ENCODE data around the gene DNAJB8. TPM values are rescaled to one million over a fixed set of nuclear protein-coding genes. Genes with fewer than 3 reads are reported as not detected.
A peak's percentile ranks its signal among the peaks of the same experiment; 100 is the strongest.

The DNAJB8 gene
- total and polyA plus RNA-seq, 9 of the 15 experiments (the other 6 are each of a cell fraction or from before 2014, with no cell fraction given): not detected

DNA sequence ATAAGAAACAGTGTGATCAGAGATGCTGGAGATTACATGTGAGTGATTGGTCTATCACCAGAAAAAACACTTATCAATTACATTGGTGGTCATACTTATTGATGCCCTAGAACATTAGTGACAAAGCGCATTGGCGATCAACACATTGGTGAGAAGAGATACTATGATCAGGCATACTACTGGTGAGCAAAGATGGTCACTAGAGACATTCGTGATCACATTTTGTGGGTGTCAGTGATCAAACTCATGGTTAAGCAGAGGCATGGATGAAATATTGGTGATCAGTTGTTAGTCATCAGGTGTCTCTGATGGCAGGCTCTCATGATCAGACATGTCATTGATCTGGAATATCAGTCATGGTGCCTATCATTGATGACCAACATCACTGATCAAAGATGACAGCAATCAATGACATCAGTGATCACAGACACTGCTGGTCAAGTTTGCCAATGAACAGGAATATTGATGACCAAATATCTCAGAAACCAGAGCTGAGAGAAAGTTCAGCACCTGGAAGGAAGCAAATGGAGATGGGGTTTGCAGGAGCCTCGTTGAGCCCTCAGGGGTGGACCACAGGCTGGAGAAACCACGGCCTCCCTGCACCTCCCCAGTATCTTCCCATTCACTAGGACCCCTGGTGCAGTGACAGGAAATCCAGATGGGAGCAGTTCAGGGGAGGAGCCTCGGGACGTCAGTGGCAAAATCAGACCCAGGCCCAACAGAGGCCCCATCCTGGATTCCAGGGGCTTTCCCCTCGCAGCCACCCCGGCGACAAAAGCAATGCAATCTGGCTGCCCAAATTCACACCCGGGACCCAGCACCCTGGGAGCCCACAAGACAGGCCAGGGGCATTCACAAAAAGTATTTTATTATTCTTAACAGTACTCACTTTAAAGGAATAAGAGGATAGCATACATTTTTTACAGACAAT is 12.2 kb upstream of the DNAJB8 start:
- H3K4me2 ChIP-seq (ENCODE audit: insufficient read depth, low read length): no peak overlapping the region
- H3K27me3 ChIP-seq (ENCODE audit: control insufficient read depth in 2 of 2, insufficient read depth in 2 of 2, low read length in 2 of 2): no peaks in the 10 kb centered on the region
- H3K36me3 ChIP-seq (ENCODE audit: control insufficient read depth, insufficient read depth, low read length): peaks cover 54% of the 10 kb centered on the region
- peaks cover 17 to 34% of the 10 kb centered on the region in 2 experiments; a peak in 3 of 5 replicates for H3K4me1 ChIP-seq (replicated peaks in 1 of 2; ENCODE audit: control insufficient read depth in 2 of 2, insufficient read depth in 2 of 2, low read length in 2 of 2)
- 56% methylated on average over 9 of the region's 11 CpGs for WGBS (ENCODE audit: insufficient coverage, low coverage, missing lambda C conversion rate)
- H3K9me1 ChIP-seq (ENCODE audit: control insufficient read depth, insufficient read depth, low read length): no peaks in the 10 kb centered on the region
- no peaks in the 10 kb centered on the region for H3K9me3 ChIP-seq (replicated peaks; ENCODE audit: control insufficient read depth, insufficient read depth, low read depth, low read length)
- peak; percentile 64 for FAIRE-seq
- H3K9ac ChIP-seq (ENCODE audit: insufficient read depth in 1 of 2, low read depth in 2 of 2, low read length in 2 of 2): no peak overlapping the region
- intact Hi-C loops (cut with micrococcal nuclease): no loop called here
- POLR2A ChIA-PET: interaction anchor here (1.6 to 2.6 kb wide), 2 partner anchors 11 to 15 kb away, joined by 4 to 20 read pairs; no protein-coding TSS in a partner anchor
- no peak; the same call in 2 of the 3 replicates for ATAC-seq
- DNase-seq (ENCODE audit: extremely low read depth in 1 of 4, low spot score in 3 of 4): peak in 1 of 4 experiments; percentile 27
- in situ Hi-C loops (cut with MboI): no loop called here
- no peak overlapping the region for H3K4me3 ChIP-seq
- no peak overlapping the region for H2AFZ ChIP-seq (ENCODE audit: low read depth, low read length)
- CTCF ChIA-PET (ENCODE audit: low intra/inter-chr PET ratio): no interaction called here
- no peak overlapping the region for H3K27ac ChIP-seq (ENCODE audit: extremely low read depth, low read depth, low read length)
- H3K79me2 ChIP-seq (ENCODE audit: control insufficient read depth, insufficient read depth, low read length): peaks cover 38% of the 10 kb centered on the region
- BruUV-seq (replicated peaks): no TSS peak
- peaks cover 16% of the 10 kb centered on the region for H4K20me1 ChIP-seq (replicated peaks; ENCODE audit: control insufficient read depth, insufficient read depth, low read length)
- TF ChIP-seq RFX7 (CRISPR knock-in tag; IDR thresholded peaks at IDR 0.05) (0 out of 2 replicates have a peak, but pooled peaks have one; percentile 2), GTF2F1 (IDR thresholded peaks at IDR 0.05; ENCODE audit: low read depth, low read length) (no peak), POLR2G (IDR thresholded peaks at IDR 0.05; ENCODE audit: low read depth, low read length) (peak; percentile 75), RBFOX2 (IDR thresholded peaks at IDR 0.05; ENCODE audit: low read depth, low read length) (peak; percentile 76), ILF3 (IDR thresholded peaks at IDR 0.05; ENCODE audit: borderline replicate concordance) (0 out of 2 replicates have a peak, but pooled peaks have one; percentile 34), POLR2AphosphoS2 (IDR thresholded peaks at IDR 0.05; ENCODE audit: low read length) (peak; percentile 96), MBD2 (IDR thresholded peaks at IDR 0.05; ENCODE audit: borderline replicate concordance, low read depth) (peak; percentile 55; the same call in 1 of the 2 replicates), ZKSCAN3 (CRISPR knock-in tag; IDR thresholded peaks at IDR 0.05) (no peak), ERF (CRISPR knock-in tag; IDR thresholded peaks at IDR 0.05) (0 out of 2 replicates have a peak, but pooled peaks have one; percentile 30), TCF7L2 (IDR thresholded peaks at IDR 0.05; ENCODE audit: low read depth, low read length) (no peak), ZNF717 (CRISPR knock-in tag; IDR thresholded peaks at IDR 0.05) (0 out of 2 replicates have a peak, but pooled peaks have one; percentile 26), NCOR1 (IDR thresholded peaks at IDR 0.05) (peak; percentile 28; the same call in 1 of the 2 replicates), HNRNPH1 (optimal IDR thresholded peaks at IDR 0.05; ENCODE audit: low read depth, low read length) (no peak), MYNN (IDR thresholded peaks at IDR 0.05) (0 out of 2 replicates have a peak, but pooled peaks have one; percentile 42), MYNN (CRISPR knock-in tag; IDR thresholded peaks at IDR 0.05) (no peak), MECOM (CRISPR knock-in tag; IDR thresholded peaks at IDR 0.05) (no peak), FOXK1 (CRISPR knock-in tag; IDR thresholded peaks at IDR 0.05; ENCODE audit: borderline replicate concordance) (no peak), RBM15 (IDR thresholded peaks at IDR 0.05; ENCODE audit: insufficient read depth, low read length) (no peak), CCNT2 (IDR thresholded peaks at IDR 0.05; ENCODE audit: borderline replicate concordance, extremely low read depth, insufficient read length, low read depth, low read length) (peak; percentile 22)
- TF ChIP-seq, protein P1, sequence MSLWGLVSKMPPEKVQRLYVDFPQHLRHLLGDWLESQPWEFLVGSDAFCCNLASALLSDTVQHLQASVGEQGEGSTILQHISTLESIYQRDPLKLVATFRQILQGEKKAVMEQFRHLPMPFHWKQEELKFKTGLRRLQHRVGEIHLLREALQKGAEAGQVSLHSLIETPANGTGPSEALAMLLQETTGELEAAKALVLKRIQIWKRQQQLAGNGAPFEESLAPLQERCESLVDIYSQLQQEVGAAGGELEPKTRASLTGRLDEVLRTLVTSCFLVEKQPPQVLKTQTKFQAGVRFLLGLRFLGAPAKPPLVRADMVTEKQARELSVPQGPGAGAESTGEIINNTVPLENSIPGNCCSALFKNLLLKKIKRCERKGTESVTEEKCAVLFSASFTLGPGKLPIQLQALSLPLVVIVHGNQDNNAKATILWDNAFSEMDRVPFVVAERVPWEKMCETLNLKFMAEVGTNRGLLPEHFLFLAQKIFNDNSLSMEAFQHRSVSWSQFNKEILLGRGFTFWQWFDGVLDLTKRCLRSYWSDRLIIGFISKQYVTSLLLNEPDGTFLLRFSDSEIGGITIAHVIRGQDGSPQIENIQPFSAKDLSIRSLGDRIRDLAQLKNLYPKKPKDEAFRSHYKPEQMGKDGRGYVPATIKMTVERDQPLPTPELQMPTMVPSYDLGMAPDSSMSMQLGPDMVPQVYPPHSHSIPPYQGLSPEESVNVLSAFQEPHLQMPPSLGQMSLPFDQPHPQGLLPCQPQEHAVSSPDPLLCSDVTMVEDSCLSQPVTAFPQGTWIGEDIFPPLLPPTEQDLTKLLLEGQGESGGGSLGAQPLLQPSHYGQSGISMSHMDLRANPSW (CRISPR knock-in tag; IDR thresholded peaks at IDR 0.05): no peak

All from K562 (cell line).